ENCODE measurements around the gene SEH1L.

The SEH1L gene

DNA sequence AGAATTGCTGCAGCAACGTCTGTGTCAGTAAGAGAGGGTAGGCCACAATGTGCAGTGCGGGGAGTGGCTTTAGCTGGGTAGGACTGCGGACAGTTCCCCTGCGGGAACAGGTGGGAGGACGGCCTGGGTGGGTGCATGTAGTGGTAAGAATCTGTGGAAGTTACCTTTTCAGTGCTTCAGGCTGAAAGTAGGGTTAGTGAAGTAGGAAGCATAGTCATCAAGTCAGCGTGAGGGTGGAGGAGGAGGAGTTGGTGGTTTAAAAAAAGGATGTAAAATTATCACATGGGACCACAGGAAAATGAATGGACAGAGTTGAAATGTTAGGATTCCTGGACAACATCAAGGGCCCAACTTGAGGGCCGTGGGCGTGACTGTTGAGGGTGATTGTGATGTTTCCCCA is 56.6 kb downstream of the SEH1L start:
- Histone ChIP-seq H3K9ac (no peak overlapping the region), H3K4me3 (no peak overlapping the region), H3K27me3 (no peaks in the 10 kb centered on the region), H3K9me3 (no peaks in the 10 kb centered on the region), H3K4me2 (no peak overlapping the region), H4K20me1 (peaks cover 77% of the 10 kb centered on the region), H3K27ac (no peak overlapping the region), H3K4me1 (peaks cover 16% of the 10 kb centered on the region), H3K36me3 (peaks cover 89% of the 10 kb centered on the region)
- TF ChIP-seq Cebpa-rat (IDR thresholded peaks at IDR 0.05), result no peak

DNA sequence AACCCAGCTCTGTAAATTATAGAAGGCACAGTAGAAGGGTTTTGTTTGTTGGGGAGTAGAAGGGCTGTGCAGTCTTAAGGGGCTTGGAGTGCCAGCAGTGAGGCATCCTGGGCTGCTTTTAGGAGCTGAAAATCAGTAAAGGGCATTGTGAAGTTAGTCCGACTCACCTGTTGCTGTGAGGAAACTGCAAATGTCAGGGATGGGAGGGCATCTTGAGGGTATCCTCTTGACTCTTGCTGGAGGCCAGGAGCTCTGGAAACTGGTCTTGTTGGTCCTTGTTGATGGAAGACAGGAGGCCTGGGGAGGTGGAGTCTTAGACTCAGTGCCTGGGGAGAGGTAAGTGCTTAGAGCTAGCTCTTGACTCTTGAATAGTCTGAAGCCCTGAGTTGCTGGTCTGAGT is 57.5 kb downstream of the SEH1L start:
- H3K36me3 ChIP-seq, result peaks cover 89% of the 10 kb centered on the region
- H3K4me3 ChIP-seq, result no peak overlapping the region
- H4K20me1 ChIP-seq, result peaks cover 68% of the 10 kb centered on the region
- H3K9me3 ChIP-seq, result no peaks in the 10 kb centered on the region
- no peak overlapping the region for H3K27ac ChIP-seq
- no peak overlapping the region for H3K4me2 ChIP-seq
- H3K9ac ChIP-seq, result no peak overlapping the region
- H3K4me1 ChIP-seq, result peaks cover 16% of the 10 kb centered on the region
- H3K27me3 ChIP-seq, result no peaks in the 10 kb centered on the region
- no peak for TF ChIP-seq Cebpa-rat (IDR thresholded peaks at IDR 0.05)

DNA sequence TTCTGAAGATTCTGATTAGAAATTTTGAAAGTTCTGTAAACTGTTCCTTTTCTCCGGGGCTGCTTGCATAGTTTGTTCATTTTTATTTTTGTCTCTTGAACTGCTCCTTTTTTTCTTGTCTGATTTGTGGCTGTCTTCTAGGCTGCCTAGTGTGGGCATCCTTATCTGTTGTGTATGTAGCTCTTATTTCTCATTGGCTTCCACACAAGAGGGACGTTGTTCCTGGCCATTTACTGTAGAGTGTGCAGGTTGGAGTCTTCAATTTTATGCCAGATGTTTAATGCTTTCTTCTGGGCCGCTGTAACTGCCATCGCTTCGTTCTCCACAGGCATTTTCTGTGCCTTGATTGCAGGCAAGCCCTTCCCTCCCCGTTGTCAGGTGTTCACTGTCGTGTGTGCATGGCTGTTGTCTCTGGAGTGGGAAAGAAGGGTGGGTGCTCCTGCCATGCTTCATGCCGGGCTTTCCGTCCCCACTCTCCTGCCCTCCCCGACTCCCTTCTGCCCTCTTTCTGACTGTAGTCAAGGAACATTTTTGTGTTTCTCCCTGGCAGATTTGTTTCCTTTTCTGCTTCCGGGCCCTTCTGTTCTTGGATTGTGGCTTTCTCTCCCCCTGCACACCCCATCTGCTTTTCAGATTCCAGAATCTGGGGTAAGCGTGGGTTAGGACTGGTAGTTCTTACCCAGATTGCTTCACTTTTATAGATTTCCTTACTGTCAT is 58.9 kb downstream of the SEH1L start:
- H3K4me2 ChIP-seq, result peak overlapping the region; percentile 47
- no peak for TF ChIP-seq Cebpa-rat (IDR thresholded peaks at IDR 0.05)
- peaks cover 89% of the 10 kb centered on the region for H3K36me3 ChIP-seq
- peak overlapping the region; percentile 27; the same call in 1 of the 2 replicates for H3K27ac ChIP-seq
- H3K9ac ChIP-seq, result peak overlapping the region; percentile 38; the same call in 1 of the 2 replicates
- no peaks in the 10 kb centered on the region for H3K9me3 ChIP-seq
- no peaks in the 10 kb centered on the region for H3K27me3 ChIP-seq
- H4K20me1 ChIP-seq, result peaks cover 54% of the 10 kb centered on the region
- H3K4me3 ChIP-seq, result no peak overlapping the region
- peaks cover 16% of the 10 kb centered on the region for H3K4me1 ChIP-seq

DNA sequence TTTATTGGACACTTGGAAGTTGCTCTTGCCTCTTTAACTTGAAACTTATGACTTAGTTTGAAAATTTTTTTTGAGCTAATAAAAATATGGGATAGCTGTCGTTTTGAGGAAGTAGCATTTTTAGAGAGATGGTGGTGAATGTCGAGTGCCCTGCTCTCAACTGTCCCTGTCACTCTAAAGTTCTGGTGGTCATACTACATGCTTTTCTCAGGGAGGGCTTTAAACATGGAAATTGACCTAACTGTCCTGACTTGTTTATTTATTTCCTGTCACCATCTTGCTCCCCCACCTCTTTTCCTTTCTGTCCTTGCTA is 59.4 kb downstream of the SEH1L start:
- Histone ChIP-seq H3K9ac (0 out of 2 replicates have a peak overlapping the region, but pooled peaks have one; percentile 38), H3K4me1 (peaks cover 16% of the 10 kb centered on the region), H3K4me2 (peak overlapping the region; percentile 47), H3K27ac (no peak overlapping the region), H3K4me3 (no peak overlapping the region), H3K36me3 (peaks cover 92% of the 10 kb centered on the region), H3K9me3 (no peaks in the 10 kb centered on the region), H3K27me3 (no peaks in the 10 kb centered on the region), H4K20me1 (peaks cover 52% of the 10 kb centered on the region)
- TF ChIP-seq Cebpa-rat (IDR thresholded peaks at IDR 0.05), result no peak

DNA sequence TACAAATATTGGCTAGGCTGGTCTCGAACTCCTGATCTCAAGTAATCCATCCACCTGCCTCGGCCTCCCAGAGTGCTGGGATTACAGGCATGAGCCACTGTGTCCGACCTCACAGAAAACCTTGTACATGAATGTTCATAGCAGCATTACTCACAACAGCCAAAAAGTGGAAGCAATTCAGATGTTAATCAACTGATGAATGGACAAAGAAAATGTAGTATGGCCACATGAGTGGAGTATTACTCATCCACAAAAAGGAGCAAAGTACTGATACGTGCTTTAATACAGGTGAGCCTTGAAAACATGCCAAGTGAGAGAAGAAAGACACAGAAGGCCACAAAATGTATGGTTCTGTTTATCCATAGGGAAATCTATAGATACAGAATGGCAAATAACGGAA is 63.9 kb downstream of the SEH1L start:
- TF ChIP-seq Cebpa-rat (IDR thresholded peaks at IDR 0.05), result no peak
- H3K27me3 ChIP-seq, result no peaks in the 10 kb centered on the region
- H3K4me1 ChIP-seq, result peaks cover 9% of the 10 kb centered on the region
- peaks cover 12% of the 10 kb centered on the region; the same call in 1 of the 2 replicates for H4K20me1 ChIP-seq
- no peak overlapping the region for H3K4me3 ChIP-seq
- no peaks in the 10 kb centered on the region for H3K9me3 ChIP-seq
- H3K27ac ChIP-seq, result no peak overlapping the region
- peaks cover 99% of the 10 kb centered on the region for H3K36me3 ChIP-seq
- H3K9ac ChIP-seq, result no peak overlapping the region
- H3K4me2 ChIP-seq, result no peak overlapping the region

DNA sequence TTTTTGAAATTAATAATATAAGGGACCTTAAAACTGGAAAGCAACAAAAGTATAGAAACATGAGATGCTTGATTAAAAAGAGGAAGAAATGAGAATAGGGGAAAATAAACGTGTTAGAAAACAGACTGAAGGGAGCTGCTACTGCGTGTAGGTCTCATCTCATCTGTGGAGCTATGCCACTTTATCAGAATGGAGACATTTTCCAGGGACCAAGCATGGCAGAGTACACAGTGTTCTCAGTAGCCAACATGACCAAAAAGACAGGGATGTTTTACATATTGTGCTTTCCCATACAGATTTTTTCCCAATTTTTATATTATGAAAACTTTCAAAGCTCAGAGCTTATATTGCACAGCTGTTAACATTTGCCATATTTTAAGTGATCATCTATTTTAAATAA is 66.4 kb downstream of the SEH1L start:
- no peak overlapping the region for H3K9ac ChIP-seq
- H3K4me3 ChIP-seq, result no peak overlapping the region
- no peaks in the 10 kb centered on the region for H3K9me3 ChIP-seq
- no peak overlapping the region for H3K4me2 ChIP-seq
- H3K36me3 ChIP-seq, result peaks cover 99% of the 10 kb centered on the region
- no peak overlapping the region for H3K27ac ChIP-seq
- no peak for TF ChIP-seq Cebpa-rat (IDR thresholded peaks at IDR 0.05)
- H3K4me1 ChIP-seq, result no peaks in the 10 kb centered on the region
- no peaks in the 10 kb centered on the region for H3K27me3 ChIP-seq
- no peaks in the 10 kb centered on the region for H4K20me1 ChIP-seq

DNA sequence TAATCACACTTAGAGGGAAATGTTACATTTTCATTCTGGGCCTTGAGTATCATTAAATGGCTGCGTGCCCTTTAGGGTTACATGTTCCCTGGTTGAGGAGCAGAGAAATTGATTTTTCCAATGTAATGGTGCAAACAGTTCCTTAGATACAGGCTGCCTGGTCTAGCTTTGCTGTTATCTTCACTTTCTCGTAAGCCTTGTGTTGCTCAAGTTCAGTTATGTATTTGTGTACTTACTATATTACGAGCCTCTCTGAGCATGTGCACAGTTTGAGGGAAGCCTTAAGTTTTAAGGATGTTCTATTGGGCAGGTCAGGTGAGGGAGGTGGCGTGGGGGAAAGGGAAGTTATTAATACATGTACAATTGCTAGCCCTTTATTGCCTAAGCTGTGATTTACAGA is 67.0 kb downstream of the SEH1L start:
- Histone ChIP-seq H3K9me3 (no peaks in the 10 kb centered on the region), H3K4me3 (no peak overlapping the region), H3K4me1 (no peaks in the 10 kb centered on the region), H3K4me2 (no peak overlapping the region), H4K20me1 (no peaks in the 10 kb centered on the region), H3K9ac (no peak overlapping the region), H3K27ac (no peak overlapping the region), H3K27me3 (no peaks in the 10 kb centered on the region), H3K36me3 (peaks cover 98% of the 10 kb centered on the region)
- TF ChIP-seq Cebpa-rat (IDR thresholded peaks at IDR 0.05), result no peak

DNA sequence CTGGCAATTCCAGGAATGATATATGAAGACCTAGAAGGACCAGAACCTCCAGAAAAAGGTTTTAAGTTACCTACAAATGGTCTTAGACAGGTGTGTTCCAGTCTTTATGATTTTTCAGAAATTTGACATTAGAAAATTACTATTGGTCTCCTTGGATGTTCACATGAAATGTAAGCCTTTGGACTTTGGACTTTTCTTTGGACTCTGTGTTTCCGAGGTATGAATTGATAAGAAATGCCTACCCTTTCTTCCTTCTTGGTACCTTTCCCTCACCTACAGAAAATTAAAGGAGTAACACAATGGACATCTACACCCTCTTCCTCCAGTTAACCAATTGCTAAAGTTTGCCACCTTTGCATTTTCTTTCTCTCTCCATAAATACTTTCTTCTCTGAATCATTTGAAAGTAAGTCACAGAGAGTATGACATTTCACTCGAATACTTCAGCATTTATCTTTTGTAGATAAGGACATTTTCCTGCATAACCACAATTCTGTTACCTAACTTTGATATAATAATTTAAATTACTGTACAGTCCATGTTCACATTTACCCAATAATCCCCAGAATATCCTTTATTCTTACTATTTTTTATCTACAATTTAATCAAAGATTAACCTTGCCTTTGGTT is 69.5 kb downstream of the SEH1L start:
- Histone ChIP-seq H3K4me1 (no peaks in the 10 kb centered on the region), H3K27ac (no peak overlapping the region), H3K9me3 (peaks cover 3% of the 10 kb centered on the region), H3K27me3 (no peaks in the 10 kb centered on the region), H3K4me2 (no peak overlapping the region), H3K36me3 (peaks cover 98% of the 10 kb centered on the region), H3K9ac (no peak overlapping the region), H4K20me1 (no peaks in the 10 kb centered on the region), H3K4me3 (no peak overlapping the region)
- TF ChIP-seq Cebpa-rat (IDR thresholded peaks at IDR 0.05), result no peak

DNA sequence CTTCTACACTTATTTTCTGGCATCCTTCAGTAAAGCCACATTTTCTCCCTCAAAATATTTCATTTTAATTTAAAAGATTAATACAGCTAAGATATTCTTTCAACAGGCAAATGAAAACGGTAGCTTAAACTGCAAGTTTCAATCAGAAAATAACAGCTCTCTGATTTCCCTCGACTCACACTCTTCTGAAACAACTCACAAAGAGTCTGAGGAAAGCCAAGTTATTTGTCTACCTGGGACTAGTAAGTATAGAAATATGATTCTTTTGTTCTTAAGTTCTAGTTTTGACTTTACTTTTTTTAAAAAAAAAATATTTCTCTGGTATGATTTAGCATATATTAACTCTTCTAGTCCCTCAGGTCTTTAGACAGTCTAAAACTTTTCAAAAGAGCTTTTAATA is 70.6 kb downstream of the SEH1L start:
- H3K27me3 ChIP-seq, result no peaks in the 10 kb centered on the region
- no peak overlapping the region for H3K4me2 ChIP-seq
- peaks cover 96% of the 10 kb centered on the region for H3K36me3 ChIP-seq
- no peak for TF ChIP-seq Cebpa-rat (IDR thresholded peaks at IDR 0.05)
- H3K4me3 ChIP-seq, result no peak overlapping the region
- H3K9ac ChIP-seq, result no peak overlapping the region
- no peaks in the 10 kb centered on the region for H4K20me1 ChIP-seq
- peaks cover 10% of the 10 kb centered on the region for H3K9me3 ChIP-seq
- H3K27ac ChIP-seq, result no peak overlapping the region
- no peaks in the 10 kb centered on the region for H3K4me1 ChIP-seq

DNA sequence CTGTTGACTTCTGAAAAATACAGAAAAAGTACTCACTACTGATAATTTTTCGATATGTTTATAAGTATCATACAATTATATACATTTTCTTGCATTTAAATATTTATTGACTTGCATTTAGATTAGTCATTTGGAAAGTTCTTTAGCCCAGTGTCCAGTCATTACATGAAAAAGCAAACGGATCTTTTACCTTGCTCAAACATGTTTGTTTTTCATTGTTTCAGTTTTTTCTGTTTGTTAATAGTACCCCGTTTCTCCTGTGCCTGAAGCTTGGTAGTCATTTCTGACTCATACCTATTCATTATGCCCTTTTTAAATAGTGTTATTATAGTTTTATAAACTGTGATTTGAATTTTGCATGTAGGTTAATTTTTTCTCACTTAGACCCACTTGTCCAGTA is 71.5 kb downstream of the SEH1L start:
- peaks cover 95% of the 10 kb centered on the region for H3K36me3 ChIP-seq
- no peaks in the 10 kb centered on the region for H4K20me1 ChIP-seq
- peaks cover 11% of the 10 kb centered on the region for H3K9me3 ChIP-seq
- no peak overlapping the region for H3K4me3 ChIP-seq
- no peak overlapping the region for H3K9ac ChIP-seq
- no peaks in the 10 kb centered on the region for H3K27me3 ChIP-seq
- no peak overlapping the region for H3K4me2 ChIP-seq
- TF ChIP-seq Cebpa-rat (IDR thresholded peaks at IDR 0.05), result no peak
- H3K27ac ChIP-seq, result no peak overlapping the region
- H3K4me1 ChIP-seq, result no peaks in the 10 kb centered on the region
